Tibial nerve (tissue), 4 donors: ENCODE results near the gene EDEM2. TPM values are rescaled to one million over a fixed set of nuclear protein-coding genes. Genes with fewer than 3 reads are reported as not detected.

Source experiments
- DNase-seq, 2 donors: peaks; one replicate each; pipeline ENCODE4 v3.0.0-alpha.2; 2019; ENCODE audit warnings: low spot score in 2 of 2
- H3K27ac ChIP-seq, 4 donors: fragments of 200-600 bp; sonication (generic) in 3 of 4; one replicate each; pipeline ENCODE4 v1.5.1; 2017 to 2019; ENCODE audit warnings: mild to moderate bottlenecking in 1 of 4
- H3K27me3 ChIP-seq, 2 donors: fragments of 200-600 bp; sonication (generic) in 1 of 2; one replicate each; pipeline versions ENCODE4 v1.5.1 to v1.6.0; 2017 to 2019
- H3K36me3 ChIP-seq, 3 donors: fragments of 200-600 bp; sonication (generic); one replicate each; pipeline ENCODE4 v1.5.1; 2018 to 2019
- H3K4me1 ChIP-seq, 4 donors: fragments of 200-600 bp; sonication (generic) in 3 of 4; one replicate each; pipeline ENCODE4 v1.5.1; 2017 to 2019
- H3K4me3 ChIP-seq, 4 donors: fragments of 200-600 bp; sonication (generic) in 3 of 4; one replicate each; pipeline ENCODE4 v1.5.1; 2017 to 2019; ENCODE audit warnings: mild to moderate bottlenecking in 1 of 4, moderate library complexity in 1 of 4
- H3K9me3 ChIP-seq, 4 donors: fragments of 200-600 bp; sonication (generic) in 3 of 4; one replicate each; pipeline ENCODE4 v1.5.1; 2017 to 2019
- EP300 ChIP-seq, 2 donors: sonication (generic); formaldehyde crosslinking; IDR thresholded peaks; one replicate each; pipeline ENCODE4 v1.6.1; 2017; ENCODE audit warnings: antibody characterized with exemption in 2 of 2, mild to moderate bottlenecking in 1 of 2
- POLR2A ChIP-seq, 2 donors: fragments of 450-650 bp; IDR thresholded peaks; one replicate each; pipeline ENCODE4 v1.6.1; 2017; ENCODE audit warnings: antibody characterized with exemption in 2 of 2, mild to moderate bottlenecking in 2 of 2, moderate library complexity in 2 of 2
- WGBS, 2 donors: methylation state at CpG; one replicate each; pipeline ENCODE4 v1.1.5; 2018; 5-methylcytosine and 5-hydroxymethylcytosine counted together
- total RNA-seq, 4 donors: library from RNA; depleted of rRNA; stranded (reverse); fragments of >200 nt; gene quantifications; one replicate each; pipeline ENCODE4 v1.1.0, GENCODE V29; 2016
- TF ChIP-seq, protein P1 (sequence below), 5 experiments: fragments of 200-600 bp in 3 of 5; fragments of 450-650 bp in 2 of 5; sonication (generic) in 3 of 5; IDR thresholded peaks; one replicate each; pipeline ENCODE4 v1.5.1; 2016 to 2019; ENCODE audit warnings: antibody characterized with exemption in 5 of 5, mild to moderate bottlenecking in 3 of 5, moderate library complexity in 2 of 5

The EDEM2 gene
- total RNA-seq, 4 donors from 2014 or later: 19.6 to 29.7 (median 25.2) TPM

DNA sequence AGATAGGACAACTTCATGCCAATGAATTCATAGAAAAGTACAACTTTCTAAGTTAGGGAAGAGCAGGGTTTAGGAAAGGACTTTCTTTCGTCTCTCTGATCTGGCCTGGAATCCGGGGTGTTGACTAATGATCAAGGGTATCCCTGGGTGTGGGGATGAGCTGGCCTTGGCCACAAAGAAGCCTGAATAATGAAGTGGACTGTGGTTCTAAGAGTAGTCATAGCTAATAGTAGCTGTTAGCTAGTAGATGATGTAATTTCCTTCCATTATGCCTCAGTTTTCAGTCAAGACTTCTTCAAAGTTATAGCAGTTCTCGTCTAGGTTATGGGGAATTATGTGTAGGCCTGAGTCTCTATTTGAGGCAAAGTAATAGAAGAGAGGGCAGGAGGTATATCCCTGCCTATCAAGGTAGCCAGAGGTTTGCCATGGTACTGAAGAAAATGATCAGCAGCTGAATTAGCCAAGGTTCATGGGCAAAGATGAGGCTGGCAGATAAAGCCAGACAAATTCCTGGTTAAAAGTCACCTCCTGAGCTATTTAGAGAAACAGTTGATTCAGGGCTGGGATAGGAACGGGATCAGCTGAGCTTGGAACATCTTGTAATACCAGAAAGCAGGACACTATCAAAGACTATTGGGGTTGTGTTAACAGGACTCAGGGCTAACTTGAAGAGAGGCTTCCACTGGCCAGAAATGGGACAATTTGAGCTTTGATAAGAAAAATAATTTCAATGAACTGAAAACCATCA is 35.8 kb downstream of the EDEM2 start:
- Histone ChIP-seq H3K27me3 (no peaks in the 10 kb centered on the region), H3K4me3 (no peak overlapping the region), H3K9me3 (no peaks in the 10 kb centered on the region), H3K27ac (peak overlapping the region in 2 of 4 donors; percentile 33 to 39), H3K4me1 (peaks cover 0 to 8% (median 0%) of the 10 kb centered on the region in 4 donors), H3K36me3 (peaks cover 0 to 25% (median 3%) of the 10 kb centered on the region in 3 donors)
- TF ChIP-seq EP300 (IDR thresholded peaks at IDR 0.05) (no peak), POLR2A (IDR thresholded peaks at IDR 0.05) (no peak)
- TF ChIP-seq, protein P1, sequence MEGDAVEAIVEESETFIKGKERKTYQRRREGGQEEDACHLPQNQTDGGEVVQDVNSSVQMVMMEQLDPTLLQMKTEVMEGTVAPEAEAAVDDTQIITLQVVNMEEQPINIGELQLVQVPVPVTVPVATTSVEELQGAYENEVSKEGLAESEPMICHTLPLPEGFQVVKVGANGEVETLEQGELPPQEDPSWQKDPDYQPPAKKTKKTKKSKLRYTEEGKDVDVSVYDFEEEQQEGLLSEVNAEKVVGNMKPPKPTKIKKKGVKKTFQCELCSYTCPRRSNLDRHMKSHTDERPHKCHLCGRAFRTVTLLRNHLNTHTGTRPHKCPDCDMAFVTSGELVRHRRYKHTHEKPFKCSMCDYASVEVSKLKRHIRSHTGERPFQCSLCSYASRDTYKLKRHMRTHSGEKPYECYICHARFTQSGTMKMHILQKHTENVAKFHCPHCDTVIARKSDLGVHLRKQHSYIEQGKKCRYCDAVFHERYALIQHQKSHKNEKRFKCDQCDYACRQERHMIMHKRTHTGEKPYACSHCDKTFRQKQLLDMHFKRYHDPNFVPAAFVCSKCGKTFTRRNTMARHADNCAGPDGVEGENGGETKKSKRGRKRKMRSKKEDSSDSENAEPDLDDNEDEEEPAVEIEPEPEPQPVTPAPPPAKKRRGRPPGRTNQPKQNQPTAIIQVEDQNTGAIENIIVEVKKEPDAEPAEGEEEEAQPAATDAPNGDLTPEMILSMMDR (IDR thresholded peaks at IDR 0.05): no peak
- no peak for DNase-seq
- 69 to 83% methylated on average over 4 of the region's 4 CpGs for WGBS, 2 donors

DNA sequence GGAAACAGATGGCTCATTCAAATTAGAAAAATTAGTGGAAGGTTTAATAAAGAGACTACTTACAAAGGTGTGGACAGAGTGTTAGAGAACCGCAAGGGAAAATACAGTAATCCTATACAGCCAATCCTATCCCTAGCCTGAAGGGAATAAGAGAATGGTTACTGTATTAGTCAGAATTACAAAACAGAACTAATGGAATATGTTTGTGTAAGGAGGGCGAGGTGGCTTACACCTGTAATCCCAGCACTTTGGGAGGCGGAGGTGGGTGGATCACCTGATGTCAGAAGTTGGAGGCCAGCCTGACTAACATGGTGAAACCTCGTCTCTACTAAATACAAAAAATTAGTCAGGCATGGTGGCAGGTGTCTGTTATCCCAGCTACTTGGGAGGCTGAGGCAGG is 38.2 kb downstream of the EDEM2 start:
- TF ChIP-seq POLR2A (IDR thresholded peaks at IDR 0.05) (no peak), EP300 (IDR thresholded peaks at IDR 0.05) (no peak)
- TF ChIP-seq, protein P1 (IDR thresholded peaks at IDR 0.05): no peak
- no peak overlapping the region for H3K27ac ChIP-seq
- no peak overlapping the region for H3K4me3 ChIP-seq
- no peaks in the 10 kb centered on the region for H3K27me3 ChIP-seq
- 92 to 93% methylated on average over 4 of the region's 4 CpGs for WGBS, 2 donors
- no peaks in the 10 kb centered on the region for H3K9me3 ChIP-seq
- no peaks in the 10 kb centered on the region for H3K4me1 ChIP-seq
- H3K36me3 ChIP-seq: peaks cover 0 to under 1% (median 0%) of the 10 kb centered on the region in 3 donors
- no peak for DNase-seq

DNA sequence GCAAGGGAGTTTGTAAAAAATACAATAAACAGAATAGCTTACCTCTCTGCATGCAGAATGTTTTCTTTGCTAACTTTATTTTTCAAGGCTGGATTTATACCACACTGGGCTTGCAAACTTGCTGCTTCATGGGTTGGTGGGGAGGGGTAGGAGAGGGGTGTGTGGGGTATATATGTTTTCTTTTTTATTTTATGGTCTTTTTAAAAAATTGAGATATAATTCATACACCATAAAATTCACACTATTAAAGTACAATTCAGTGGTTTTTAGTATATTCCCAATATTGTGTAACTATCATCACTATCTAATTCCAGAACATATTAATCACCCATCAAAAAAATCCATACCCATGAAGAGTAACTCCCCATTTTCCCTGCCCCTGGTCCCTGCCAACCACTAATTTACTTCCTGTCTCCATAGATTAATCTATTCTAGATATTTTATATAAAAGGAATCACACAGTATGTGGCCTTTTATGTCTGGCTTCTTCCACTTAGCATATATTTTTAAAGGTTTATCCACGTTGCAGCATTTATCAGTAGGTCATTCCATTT is 40.2 kb downstream of the EDEM2 start:
- no peak for DNase-seq
- TF ChIP-seq, protein P1 (IDR thresholded peaks at IDR 0.05): no peak
- no peak for TF ChIP-seq EP300 (IDR thresholded peaks at IDR 0.05)
- TF ChIP-seq POLR2A (IDR thresholded peaks at IDR 0.05): no peak
- no peaks in the 10 kb centered on the region for H3K36me3 ChIP-seq
- H3K27me3 ChIP-seq: no peaks in the 10 kb centered on the region
- no peaks in the 10 kb centered on the region for H3K4me1 ChIP-seq
- no peaks in the 10 kb centered on the region for H3K9me3 ChIP-seq
- no peak overlapping the region for H3K27ac ChIP-seq
- H3K4me3 ChIP-seq: no peak overlapping the region
- WGBS, 2 donors: 53 to 64% methylated on average over 1 of the region's 1 CpG

DNA sequence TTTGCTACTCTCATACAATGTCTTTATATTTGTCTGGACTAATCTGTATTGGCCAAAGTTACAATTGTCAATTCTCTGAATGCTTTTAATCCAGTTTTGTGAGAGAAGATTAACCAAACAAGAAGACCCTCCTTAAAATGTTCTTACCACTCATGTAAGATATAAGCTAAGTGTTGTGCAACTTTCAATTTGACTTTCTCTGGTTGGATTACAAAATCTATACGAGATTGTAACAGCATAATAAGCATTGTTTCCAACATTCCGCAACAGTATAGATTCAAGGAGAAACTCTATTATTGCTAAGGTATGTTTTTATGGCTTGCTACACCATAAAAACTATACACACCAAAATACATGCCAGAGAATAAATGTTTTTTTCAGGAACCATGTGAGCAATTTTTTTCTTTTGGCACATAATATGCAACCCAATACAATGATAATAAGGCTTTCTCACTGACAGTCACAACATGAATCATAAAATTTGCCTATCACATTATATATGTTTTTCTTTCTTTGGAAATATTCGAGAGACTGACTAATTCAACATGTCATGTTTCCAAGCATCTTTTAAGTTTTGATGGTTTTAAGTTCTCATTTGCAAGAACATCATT is 42.3 kb downstream of the EDEM2 start:
- TF ChIP-seq EP300 (IDR thresholded peaks at IDR 0.05) (no peak), POLR2A (IDR thresholded peaks at IDR 0.05) (no peak)
- TF ChIP-seq, protein P1 (IDR thresholded peaks at IDR 0.05): no peak
- WGBS, 2 donors: 67 to 72% methylated on average over 3 of the region's 3 CpGs

DNA sequence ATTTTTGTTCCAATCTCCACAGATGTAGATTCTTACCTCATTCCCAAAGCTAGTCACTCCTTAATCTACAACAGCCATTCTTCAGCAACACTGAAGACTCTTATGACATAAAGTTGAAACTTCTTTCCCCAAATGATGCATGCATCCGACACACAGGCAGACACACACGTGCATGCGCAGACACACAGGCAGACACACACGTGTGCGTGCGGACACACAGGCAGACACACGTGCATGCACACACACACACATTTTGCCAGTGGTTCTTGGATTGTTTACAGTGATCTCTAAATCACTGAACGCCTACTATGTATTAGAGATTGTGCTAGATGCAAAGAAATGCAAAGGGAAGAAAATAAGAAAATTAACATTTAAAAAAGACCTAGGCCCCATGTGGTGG is 45.5 kb downstream of the EDEM2 start:
- H3K4me1 ChIP-seq: peaks cover 0 to 1% (median 0%) of the 10 kb centered on the region in 4 donors
- no peak overlapping the region for H3K27ac ChIP-seq
- no peak overlapping the region for H3K4me3 ChIP-seq
- TF ChIP-seq EP300 (IDR thresholded peaks at IDR 0.05) (no peak), POLR2A (IDR thresholded peaks at IDR 0.05) (no peak)
- TF ChIP-seq, protein P1 (IDR thresholded peaks at IDR 0.05): no peak
- WGBS, 2 donors: 88 to 92% methylated on average over 8 of the region's 8 CpGs
- H3K27me3 ChIP-seq: no peaks in the 10 kb centered on the region
- DNase-seq: no peak
- H3K36me3 ChIP-seq: no peaks in the 10 kb centered on the region
- no peaks in the 10 kb centered on the region for H3K9me3 ChIP-seq

More for the DNA sequence above, 42.3 kb downstream of the EDEM2 start:
- no peak for DNase-seq
- Histone ChIP-seq H3K27ac (no peak overlapping the region), H3K9me3 (no peaks in the 10 kb centered on the region), H3K36me3 (no peaks in the 10 kb centered on the region), H3K4me3 (no peak overlapping the region), H3K4me1 (no peaks in the 10 kb centered on the region), H3K27me3 (no peaks in the 10 kb centered on the region)
